GM18499 (cell line): ENCODE results near the gene RPS6KA4.

Experiments
- ATAC-seq: cut with Tn5 transposase; IDR thresholded peaks from one replicate; pipeline ENCODE4 v1.9.1; 2021; ENCODE audit warnings: moderate number of reproducible peaks; ENCODE audit not compliant: insufficient read depth, unreplicated experiment

Gene RPS6KA4

DNA sequence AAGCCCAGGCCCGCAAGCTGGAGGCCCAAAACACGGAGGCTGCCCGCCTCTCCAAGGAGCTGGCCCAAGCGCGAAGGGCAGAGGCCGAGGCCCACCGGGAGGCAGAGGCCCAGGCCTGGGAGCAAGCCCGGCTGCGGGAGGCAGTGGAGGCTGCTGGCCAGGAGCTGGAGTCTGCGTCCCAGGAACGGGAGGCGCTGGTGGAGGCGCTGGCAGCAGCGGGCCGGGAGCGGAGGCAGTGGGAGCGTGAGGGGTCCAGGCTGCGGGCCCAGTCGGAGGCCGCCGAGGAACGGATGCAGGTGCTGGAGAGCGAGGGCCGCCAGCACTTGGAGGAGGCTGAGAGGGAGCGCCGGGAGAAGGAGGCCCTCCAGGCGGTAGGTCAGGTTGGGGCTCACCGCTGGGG lies 14.2 kb upstream of the RPS6KA4 start:
- ATAC-seq, result no peak

DNA sequence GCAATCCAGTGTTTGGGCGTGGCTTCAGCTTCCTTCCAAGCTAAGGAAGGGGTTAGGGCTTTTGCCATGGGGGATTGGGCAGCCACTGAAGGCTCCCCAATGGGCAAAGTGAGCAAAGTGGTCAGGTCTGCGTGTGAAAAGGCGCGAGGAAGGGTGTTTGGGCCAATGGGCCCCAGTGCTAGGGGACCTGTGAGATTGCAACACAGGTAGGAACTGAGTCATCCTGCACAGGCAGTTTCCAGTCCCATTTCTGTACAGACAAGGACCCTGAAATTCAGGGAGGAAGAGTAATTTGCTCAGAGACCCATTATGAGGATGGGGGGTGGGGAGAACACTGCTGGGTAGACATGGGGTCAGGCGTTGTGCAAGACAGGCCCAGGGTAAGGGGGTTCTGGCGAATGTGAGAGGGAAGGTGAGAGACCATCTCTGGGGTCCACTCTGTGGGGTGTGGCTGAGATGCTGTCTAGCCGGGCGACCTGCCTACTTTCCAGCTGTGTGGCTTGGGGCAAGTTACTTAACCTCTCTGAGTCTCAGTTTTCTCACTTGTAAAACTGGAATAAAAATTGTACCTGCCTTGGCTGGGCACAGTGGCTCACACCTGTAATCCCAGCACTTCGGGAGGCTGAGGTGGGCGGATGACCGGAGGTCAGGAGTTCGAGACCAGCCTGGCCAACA lies 11.6 kb upstream of the RPS6KA4 start:
- ATAC-seq, result no peak

DNA sequence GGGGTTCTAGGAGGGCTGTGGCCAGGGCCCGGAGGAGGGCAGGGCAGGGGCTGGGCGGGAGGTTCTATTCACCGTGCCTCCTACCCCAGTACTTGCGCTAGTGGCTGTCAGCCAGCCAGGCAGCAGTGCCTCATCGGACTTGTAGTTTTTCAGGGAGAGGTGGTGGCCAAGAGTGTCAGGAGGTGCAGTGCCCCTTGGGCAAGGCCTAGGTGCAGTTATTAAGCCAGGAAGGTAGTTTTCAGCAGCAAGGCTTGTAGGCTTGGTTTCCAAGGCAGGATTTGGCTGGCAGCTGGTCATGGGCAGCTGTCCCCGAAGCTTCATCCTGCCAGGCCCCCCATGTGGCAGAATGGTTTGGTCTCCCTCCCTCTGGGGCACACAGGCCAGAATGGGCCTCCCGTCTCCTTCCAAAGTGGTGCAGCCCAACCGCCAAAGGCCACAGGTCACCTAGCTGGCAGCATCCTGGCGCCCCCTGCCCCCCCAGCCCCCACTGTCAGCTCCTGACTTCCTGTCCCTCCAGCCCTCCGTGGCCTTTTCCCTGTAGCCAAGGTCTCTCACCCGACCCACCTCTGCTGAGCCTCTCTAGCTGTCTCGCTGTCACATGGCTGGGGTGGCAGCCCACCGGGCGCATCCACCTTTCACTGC lies 10.5 kb upstream of the RPS6KA4 start:
- ATAC-seq, result no peak

DNA sequence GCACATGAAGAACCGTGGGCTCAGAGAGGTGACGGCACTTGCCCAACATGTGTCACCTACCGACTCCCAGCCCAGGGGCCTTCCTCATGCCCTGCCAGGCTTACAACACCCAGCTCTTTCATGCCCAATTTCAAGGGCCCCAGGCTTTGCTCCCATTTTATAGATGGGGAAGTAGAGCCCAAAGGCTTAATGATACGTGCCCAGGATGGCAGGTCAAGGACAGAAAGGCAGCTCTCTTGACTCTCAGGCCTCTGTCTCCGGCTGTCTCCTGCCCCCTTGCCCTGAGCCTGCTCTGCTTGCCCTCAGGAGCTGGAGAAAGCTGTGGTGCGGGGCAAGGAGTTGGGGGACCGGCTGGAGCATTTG lies 10.0 kb upstream of the RPS6KA4 start:
- no peak for ATAC-seq

DNA sequence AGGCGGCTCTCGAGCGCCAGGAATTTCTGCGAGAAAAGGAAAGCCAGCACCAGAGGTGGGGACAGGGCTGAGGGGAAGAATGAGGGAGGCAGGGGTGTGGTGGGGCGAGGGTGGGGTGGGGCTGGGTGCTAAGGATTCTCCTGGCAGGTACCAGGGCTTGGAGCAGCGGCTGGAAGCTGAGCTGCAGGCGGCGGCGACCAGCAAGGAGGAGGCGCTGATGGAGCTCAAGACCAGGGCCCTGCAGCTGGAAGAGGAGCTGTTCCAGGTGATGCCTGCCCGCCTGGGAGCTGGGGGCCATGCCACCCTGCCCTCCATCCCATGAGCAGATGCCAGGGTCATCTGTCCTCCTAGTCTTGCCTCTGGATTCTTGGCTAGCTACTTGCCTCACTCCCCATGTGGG lies 9.6 kb upstream of the RPS6KA4 start:
- ATAC-seq, result no peak

DNA sequence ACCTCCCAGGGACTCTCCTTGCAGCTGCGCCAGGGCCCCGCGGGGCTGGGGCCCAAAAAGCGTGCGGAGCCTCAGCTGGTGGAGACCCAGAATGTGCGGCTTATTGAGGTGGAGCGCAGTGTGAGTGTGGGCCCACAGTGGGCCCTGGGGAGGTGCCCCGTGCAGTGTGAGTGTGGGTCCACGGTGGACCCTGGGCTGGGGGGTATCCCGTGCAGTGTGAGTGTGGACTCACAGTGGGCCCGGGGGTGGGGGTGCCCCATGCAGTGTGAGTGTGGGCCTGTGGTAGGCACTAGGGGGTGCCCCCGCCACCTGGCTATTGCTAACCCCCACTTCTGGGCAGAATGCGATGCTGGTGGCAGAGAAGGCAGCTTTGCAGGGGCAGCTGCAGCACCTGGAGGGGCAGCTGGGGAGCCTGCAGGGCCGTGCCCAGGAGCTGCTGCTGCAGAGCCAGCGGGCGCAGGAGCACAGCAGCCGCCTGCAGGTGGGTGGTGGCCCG lies 7.8 kb upstream of the RPS6KA4 start:
- no peak for ATAC-seq

DNA sequence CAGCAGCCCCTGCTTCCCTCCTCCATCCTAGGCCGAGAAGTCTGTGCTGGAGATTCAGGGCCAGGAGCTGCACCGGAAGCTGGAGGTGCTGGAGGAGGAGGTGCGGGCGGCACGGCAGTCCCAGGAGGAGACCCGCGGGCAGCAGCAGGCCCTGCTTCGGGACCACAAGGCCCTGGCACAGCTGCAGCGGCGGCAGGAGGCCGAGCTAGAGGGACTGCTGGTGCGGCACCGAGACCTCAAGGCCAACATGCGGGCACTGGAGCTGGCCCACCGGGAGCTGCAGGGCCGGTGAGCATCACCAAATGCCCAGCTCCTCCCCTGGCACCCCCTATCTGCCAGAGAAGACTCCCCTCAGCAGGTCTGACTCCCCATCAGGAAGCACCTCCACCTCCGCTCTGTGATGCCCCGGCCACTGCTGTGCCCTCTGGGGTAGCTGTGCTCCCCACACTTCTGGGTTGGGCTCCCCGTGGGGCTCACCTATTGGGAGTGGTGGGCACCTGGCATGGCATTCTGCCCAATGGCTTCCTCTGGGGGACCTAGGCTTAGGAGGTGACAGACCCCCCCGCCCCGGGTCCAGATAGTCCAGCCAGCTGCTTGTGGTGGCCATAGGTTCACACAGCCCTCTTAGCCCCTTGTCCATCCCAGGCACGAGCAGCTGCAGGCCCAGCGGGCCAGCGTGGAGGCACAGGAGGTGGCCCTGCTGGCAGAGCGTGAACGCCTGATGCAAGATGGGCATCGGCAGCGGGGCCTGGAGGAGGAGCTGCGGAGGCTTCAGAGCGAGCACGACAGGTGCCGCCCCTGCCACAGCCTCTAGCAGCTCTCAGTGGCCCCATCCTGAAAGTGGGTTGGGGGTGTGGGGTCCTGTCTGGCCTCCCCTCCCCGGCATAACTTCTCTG lies 6.6 kb upstream of the RPS6KA4 start:
- ATAC-seq, result no peak

DNA sequence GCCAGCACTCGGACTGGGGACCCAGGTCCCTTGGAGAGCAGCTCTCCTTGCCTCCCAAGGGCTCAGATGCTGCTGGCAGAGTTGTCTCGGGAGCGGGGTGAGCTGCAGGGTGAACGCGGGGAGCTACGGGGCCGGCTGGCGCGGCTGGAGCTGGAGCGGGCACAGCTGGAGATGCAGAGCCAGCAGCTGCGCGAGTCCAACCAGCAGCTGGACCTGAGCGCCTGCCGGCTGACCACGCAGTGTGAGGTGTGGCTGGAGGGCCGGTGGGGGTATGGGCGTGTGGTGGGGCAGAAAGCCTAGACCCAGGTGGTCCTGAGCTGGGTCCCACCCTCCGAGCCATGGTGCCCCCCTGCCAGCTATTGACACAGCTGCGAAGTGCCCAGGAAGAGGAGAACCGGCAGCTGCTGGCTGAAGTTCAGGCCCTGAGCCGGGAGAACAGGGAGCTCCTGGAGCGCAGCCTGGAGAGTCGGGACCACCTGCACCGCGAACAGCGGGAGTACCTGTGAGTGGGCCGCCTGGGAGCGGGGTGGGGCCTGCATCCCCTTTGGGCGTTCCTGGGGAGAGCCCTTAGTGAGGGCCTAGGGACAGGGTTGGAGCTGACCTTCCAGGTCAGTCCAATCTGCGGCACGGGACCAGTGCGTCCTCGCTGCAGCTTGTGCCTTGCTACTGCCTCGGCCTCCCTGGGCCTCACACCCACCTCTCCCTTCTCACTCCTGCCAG lies 5.8 kb upstream of the RPS6KA4 start:
- no peak for ATAC-seq

DNA sequence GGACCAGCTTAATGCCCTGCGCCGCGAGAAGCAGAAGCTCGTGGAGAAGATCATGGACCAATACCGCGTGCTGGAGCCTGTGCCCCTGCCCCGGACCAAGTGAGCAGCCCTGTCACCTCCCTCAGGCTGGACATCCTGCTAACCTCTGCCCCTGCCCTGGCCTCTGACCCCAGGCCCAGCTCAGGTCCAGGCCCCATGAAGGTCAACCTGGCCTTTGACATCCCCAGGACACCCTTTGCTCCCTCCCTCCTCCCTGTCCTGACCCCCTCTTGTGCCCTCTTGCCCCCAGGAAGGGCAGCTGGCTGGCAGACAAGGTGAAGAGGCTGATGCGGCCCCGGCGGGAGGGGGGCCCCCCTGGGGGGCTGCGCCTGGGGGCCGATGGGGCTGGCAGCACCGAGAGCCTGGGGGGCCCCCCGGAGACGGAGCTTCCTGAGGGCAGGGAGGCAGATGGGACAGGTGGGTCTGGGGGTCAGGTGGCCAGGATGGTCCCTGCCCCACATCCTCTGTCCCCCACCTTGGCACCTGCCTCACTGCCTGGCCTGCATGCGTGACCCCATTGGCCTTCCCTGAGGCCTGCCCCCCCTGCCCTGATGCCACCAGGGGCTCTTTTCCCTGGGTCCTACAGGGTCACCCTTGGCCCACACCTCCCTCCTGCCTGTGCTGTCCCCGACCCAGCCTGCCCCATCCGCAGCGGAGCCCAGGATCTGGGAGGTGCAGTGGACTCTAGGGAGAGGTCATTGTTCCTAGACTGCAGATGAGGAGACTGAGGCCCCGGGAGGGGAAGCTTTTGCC lies 5.1 kb upstream of the RPS6KA4 start:
- no peak for ATAC-seq

DNA sequence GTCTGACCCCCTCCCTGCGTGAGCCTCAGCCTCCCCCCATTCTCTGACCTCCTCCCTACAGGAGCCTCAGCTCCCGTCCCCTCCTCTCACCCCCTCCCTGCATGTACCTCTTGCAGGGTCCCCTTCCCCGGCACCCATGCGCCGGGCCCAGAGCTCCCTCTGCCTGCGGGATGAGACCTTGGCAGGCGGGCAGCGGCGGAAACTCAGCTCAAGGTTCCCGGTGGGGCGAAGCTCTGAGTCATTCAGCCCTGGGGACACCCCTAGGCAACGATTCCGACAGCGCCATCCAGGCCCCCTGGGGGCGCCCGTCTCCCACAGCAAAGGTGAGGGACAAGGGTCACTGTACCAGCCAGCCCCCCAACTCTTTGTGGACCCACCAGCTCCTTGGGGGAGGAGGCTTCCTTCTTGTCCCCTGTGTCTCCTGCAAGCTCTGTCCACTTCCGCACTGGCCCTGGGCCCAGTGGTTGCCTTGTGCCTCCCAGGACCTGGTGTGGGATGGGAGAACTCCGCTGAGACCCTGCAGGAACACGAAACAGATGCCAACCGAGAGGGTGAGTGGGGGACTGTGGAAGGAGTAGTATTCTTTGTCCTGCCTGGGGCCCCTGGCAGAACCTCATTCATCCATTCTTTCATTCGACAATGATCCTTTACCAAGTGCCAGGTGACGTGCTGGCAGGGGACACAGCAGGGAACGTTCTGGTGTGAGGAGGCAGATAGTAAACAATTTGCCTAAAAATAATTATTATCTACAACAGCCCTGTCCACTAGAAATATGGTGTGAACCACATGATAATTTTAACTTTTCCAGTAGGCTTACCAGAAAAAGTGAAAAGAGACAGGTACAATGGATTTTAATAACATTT lies 3.7 kb upstream of the RPS6KA4 start:
- no peak for ATAC-seq

DNA sequence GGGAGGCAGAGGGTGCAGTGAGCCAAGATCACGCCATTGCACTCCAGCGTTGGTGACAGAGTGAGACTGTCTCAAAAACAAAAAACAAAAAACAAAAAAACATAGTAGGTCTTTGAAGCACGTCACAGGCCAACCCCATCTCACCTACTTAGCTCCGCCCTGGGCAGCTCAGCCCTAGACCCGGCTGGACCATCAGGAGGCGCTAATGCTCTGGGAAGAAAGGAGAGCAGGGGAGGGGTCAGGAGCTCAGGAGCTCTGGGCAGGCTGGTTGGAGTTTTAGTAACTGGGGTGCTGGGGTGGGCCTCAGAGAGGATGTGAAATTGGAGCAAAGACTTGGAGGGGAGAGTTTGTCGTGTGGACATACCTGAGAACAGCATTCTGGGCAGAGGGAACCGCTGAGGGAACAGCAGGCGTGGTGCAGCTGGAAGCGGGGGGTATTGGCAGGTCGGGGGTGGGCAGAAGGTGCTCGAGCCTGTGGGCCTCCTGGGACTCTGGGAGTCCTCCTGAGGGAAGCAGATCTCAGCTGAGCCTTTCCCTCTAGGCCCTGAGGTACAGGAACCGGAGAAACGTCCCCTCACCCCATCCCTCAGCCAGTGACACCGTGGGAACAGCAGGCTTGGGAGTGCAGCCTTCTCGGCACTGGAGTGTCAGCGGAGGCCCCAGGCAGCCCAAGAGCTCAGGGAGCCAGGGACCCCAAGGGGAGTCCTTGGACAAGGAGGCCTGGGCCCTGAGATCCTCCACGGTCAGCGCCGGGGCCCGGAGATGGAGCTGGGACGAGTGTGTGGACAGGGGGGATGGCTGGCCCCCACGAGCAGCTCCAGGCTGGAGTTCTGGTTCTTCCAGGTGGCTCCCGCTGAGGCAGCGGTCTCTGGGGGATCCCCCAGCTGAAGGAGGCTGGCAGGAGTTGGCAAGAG lies 2.2 kb upstream of the RPS6KA4 start:
- no peak for ATAC-seq

DNA sequence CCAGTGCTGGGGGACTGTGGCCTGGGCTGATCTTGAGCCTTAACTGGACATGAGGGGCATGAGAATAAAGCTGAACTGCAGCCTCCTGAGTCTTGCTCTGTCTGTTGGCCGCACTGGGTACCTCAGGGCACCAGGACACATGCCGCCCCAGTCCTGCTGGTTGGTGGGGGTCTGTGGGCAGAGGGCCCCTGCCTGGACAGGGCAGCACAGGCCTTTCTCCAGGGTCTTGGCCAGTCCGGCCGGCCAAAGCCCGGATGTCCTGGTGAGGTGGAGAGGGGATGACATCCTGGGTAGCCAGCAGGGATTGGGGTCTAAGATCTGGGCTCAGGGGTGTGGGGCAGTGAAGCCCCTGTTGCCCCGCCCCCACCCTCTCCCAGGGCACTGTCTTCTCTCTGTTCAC lies 1.5 kb upstream of the RPS6KA4 start:
- ATAC-seq, result no peak

DNA sequence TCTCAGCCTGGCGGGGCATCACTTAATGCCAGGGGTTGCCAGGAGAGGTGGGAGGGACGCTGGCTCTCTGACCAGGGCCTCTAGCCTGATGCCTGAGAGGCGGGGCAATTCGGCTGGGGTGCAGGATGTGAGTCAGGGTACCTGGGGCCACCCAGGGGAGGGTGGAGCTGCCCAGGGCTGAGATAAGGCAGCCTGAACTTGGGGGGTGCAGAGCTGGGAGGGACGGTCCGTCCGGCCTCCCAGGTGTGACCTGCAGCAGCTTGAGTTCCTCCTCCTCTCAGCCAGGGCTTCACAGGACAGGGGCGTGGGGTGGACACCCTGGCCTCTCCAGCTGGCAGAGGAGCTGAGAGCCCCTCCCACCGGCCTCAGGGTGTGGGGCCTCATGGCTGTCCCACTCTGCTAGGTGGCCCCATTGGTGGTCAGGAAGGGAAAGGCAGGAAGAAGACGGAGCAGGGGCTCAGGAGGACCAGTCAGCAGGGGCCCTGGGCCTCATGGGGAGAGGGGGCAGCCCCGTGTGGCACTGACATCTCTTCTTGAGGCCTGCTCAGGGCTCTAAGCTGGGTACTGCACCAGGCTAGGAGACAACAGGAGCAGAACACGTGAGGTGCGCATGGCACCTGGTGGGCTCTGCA lies 942 bp upstream of the RPS6KA4 start:
- ATAC-seq, result no peak

DNA sequence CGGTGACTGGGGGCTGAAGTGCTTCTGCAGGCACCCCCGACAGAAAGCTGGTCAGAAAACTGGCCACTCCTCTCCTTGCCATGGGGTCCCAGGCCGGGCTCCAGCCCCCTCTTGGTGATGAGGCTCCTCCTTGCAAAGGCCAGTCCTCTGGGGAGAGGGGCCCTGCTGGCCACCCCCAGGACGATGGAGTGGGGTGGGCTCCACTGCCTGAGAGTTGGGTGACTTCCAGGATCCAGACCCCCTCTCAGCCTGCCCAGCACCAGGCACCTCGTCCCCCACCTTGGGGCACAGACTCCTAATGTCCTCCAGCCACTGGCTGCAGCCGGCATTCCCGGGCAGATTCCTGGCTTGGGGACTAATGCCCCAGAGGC lies 441 bp upstream of the RPS6KA4 start:
- ATAC-seq, result no peak

DNA sequence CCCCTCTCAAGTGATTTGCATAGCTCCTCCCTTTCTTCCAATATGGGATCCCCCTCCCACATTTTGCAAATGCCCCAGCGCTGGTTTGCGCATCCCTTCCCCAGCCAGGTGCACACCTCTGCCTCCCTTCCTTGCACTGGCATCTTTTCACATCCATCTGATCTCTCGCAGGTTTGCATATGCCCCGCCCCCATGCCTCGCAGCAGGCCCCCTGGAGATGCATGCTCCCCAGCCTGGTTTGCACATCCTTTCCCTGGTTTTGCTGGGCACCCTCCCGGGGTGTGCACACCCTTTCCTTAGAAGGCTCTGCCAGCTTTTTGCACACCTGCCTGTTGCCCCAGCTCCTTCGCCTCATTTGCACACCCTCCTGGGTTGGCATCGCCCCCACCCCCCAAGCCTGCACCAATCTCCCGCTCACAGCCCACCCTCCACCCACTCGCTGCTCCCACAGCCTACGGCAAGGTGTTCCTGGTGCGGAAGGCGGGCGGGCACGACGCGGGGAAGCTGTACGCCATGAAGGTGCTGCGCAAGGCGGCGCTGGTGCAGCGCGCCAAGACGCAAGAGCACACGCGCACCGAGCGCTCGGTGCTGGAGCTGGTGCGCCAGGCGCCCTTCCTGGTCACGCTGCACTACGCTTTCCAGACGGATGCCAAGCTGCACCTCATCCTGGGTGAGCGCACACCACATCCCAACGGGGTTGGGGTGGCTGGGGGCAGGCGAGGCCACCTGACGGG lies 917 bp downstream of the RPS6KA4 start:
- ATAC-seq, result no peak

DNA sequence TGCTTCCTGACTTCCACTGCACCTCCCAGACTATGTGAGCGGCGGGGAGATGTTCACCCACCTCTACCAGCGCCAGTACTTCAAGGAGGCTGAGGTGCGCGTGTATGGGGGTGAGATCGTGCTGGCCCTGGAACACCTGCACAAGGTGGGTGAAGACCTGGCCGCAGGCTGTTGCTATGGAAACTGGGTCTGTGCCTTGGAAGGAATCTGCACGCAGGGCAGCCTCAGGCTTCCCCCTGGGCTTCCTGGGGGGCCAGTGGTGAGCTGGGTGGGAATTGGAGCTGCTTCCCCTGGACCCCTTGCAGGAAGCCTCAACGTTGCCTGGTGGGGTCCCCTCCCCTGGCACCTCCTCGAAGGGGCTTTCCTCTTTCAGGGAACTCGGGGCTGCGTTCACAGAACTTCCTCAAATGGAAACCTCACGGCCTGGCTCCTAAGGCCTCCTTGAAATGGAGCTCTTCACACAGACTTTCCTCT lies 1.5 kb downstream of the RPS6KA4 start:
- ATAC-seq, result no peak

DNA sequence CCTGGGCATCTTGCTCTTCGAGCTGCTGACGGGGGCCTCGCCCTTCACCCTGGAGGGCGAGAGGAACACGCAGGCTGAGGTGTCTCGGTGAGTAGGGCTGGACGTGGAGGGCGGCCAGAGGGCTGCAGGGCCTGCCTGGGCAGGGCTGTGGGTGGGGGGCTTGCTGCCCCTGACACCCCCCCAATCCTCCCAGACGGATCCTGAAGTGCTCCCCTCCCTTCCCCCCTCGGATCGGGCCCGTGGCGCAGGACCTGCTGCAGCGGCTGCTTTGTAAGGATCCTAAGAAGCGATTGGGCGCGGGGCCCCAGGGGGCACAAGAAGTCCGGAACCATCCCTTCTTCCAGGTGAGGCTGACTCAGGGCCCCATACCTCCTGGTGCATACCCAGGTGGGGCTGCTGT lies 2.7 kb downstream of the RPS6KA4 start:
- ATAC-seq, result no peak
